ENCODE results near the gene KMT2C. TPM values are rescaled to one million over a fixed set of nuclear protein-coding genes. Genes with fewer than 3 reads are reported as not detected.
"Not testable (repeated sequence)": the region's sequence is repeated elsewhere in the genome, so short reads cannot be mapped to it uniquely, and the experiment has no call there.

The KMT2C gene
- total RNA-seq, 3 donors from 2014 or later, result 73.6 to 112 (median 85.5) TPM

DNA sequence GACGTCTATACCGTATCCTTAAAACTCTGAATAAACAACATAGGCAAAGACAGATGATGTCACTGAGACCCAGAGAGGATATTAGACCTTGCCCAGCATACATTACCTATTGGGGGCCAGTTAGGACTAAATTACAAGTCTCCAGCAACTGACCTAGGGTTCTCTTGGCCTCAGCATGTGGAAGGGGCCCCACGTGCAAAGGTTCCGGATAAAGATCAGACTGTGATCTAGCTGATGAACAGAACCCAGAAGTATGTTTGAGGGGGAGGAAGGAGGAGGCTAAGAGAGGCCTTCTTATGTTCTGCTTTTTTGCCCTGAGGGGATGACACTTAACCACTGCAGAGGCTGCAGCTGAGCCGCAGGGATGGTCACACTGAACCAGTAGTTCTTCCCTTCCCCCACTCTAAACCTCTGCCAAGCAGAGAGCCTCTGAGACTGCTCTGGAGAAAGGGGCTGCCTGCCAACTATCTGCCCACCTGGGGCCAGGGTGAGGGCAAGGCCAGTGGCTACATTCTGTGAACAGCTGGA lies 24.0 kb upstream of the KMT2C start:
- peak overlapping the region; percentile 40 to 41 for H3K27ac ChIP-seq
- intact Hi-C loops (cut with DNase I; ENCODE audit: low total_unique reads), result no loop called here
- TF ChIP-seq, protein P1, sequence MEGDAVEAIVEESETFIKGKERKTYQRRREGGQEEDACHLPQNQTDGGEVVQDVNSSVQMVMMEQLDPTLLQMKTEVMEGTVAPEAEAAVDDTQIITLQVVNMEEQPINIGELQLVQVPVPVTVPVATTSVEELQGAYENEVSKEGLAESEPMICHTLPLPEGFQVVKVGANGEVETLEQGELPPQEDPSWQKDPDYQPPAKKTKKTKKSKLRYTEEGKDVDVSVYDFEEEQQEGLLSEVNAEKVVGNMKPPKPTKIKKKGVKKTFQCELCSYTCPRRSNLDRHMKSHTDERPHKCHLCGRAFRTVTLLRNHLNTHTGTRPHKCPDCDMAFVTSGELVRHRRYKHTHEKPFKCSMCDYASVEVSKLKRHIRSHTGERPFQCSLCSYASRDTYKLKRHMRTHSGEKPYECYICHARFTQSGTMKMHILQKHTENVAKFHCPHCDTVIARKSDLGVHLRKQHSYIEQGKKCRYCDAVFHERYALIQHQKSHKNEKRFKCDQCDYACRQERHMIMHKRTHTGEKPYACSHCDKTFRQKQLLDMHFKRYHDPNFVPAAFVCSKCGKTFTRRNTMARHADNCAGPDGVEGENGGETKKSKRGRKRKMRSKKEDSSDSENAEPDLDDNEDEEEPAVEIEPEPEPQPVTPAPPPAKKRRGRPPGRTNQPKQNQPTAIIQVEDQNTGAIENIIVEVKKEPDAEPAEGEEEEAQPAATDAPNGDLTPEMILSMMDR (IDR thresholded peaks at IDR 0.05), result no peak
- TF ChIP-seq POLR2A (IDR thresholded peaks at IDR 0.05) (no peak), POLR2AphosphoS5 (IDR thresholded peaks at IDR 0.05) (no peak)

DNA sequence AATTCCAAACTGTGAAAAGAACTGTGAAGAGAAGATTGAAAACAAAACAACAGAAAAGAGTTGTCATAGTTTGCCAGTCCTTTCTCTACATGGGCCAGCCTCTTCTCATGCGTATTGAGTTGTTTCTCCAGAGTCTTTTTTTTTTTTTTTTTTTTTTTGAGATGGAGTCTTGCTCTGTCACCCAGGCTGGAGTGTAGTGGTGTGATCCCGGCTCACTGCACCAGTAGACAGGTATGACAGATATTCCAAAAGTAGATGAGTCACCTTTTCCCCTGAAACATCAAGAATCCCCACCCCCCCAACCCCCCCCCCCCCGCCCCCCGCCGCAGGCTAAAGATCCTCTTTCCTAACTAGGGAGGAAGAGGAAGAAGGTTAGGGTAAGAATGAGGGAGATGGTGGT lies 15.6 kb upstream of the KMT2C start:
- DNase-seq (ENCODE audit: low spot score in 2 of 2), result no peak
- intact Hi-C loops (cut with DNase I; ENCODE audit: low total_unique reads), result no loop called here
- no peak overlapping the region for H3K27ac ChIP-seq
- H3K36me3 ChIP-seq, result no peaks in the 10 kb centered on the region
- H3K9me3 ChIP-seq, result no peaks in the 10 kb centered on the region
- H3K4me1 ChIP-seq, result no peaks in the 10 kb centered on the region
- no peak overlapping the region for H3K4me3 ChIP-seq
- H3K27me3 ChIP-seq, result no peaks in the 10 kb centered on the region
- no peak for TF ChIP-seq POLR2AphosphoS5 (IDR thresholded peaks at IDR 0.05)
- TF ChIP-seq, protein P1 (IDR thresholded peaks at IDR 0.05), result no peak
- no peak for TF ChIP-seq POLR2A (IDR thresholded peaks at IDR 0.05)

More for the DNA sequence above, 24.0 kb upstream of the KMT2C start:
- no peaks in the 10 kb centered on the region for H3K27me3 ChIP-seq
- no peaks in the 10 kb centered on the region for H3K36me3 ChIP-seq
- H3K4me1 ChIP-seq, result no peaks in the 10 kb centered on the region
- no peak overlapping the region for H3K4me3 ChIP-seq
- no peaks in the 10 kb centered on the region for H3K9me3 ChIP-seq
- no peak for DNase-seq (ENCODE audit: low spot score in 2 of 2)

DNA sequence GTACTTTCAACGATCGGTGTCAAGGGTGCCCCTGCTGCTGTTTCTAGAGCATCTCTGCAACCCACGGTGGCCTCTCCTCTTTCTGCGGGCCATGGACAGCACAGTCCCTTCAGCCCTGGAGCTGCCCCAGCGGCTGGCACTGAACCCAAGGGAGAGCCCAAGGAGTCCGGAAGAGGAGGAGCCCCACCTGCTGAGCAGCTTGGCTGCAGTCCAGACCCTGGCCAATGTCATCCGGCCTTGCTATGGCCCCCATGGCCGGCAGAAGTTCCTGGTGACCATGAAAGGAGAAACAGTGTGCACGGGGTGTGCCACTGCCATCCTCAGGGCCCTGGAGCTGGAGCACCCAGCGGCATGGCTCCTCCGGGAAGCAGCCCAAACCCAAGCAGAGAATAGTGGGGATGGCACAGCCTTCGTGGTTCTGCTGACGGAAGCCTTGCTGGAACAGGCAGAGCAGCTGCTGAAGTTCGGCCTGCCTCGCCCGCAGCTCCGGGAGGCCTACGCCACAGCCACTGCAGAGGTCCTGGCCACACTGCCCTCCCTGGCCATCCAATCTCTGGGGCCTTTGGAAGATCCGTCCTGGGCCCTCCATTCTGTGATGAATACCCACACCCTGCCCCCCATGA lies 9.7 kb upstream of the KMT2C start:
- intact Hi-C loops (cut with DNase I; ENCODE audit: low total_unique reads); H3K4me3 ChIP-seq; DNase-seq (ENCODE audit: low spot score in 2 of 2); H3K27ac ChIP-seq; H3K36me3 ChIP-seq; H3K4me1 ChIP-seq; H3K27me3 ChIP-seq; H3K9me3 ChIP-seq: not testable (repeated sequence)

DNA sequence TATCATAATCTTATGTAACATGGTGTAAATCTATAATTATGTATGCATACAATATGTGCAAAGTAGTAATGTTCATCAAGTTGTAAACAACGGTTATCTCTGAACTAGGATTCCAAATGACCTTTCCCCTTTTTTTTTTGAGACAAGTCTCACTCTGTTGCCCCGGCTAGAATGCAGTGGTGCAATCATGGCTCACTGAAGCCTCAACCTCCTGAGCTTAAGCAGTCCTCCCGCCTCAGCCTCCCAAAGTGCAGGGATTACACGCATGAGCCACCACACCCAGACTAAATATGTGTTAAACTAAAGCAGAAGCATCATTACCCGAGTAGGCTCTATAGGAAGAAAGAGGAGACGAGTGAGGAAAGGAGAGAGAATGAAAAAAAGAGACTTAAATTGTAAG lies 7.8 kb upstream of the KMT2C start:
- no peaks in the 10 kb centered on the region for H3K4me1 ChIP-seq
- no peaks in the 10 kb centered on the region for H3K36me3 ChIP-seq
- H3K27me3 ChIP-seq, result no peaks in the 10 kb centered on the region
- H3K4me3 ChIP-seq, result no peak overlapping the region
- TF ChIP-seq POLR2A (IDR thresholded peaks at IDR 0.05) (no peak), POLR2AphosphoS5 (IDR thresholded peaks at IDR 0.05) (no peak)
- TF ChIP-seq, protein P1 (IDR thresholded peaks at IDR 0.05), result no peak
- H3K9me3 ChIP-seq, result no peaks in the 10 kb centered on the region
- no peak overlapping the region for H3K27ac ChIP-seq
- intact Hi-C loops (cut with DNase I; ENCODE audit: low total_unique reads), result no loop called here
- DNase-seq (ENCODE audit: low spot score in 2 of 2), result no peak

DNA sequence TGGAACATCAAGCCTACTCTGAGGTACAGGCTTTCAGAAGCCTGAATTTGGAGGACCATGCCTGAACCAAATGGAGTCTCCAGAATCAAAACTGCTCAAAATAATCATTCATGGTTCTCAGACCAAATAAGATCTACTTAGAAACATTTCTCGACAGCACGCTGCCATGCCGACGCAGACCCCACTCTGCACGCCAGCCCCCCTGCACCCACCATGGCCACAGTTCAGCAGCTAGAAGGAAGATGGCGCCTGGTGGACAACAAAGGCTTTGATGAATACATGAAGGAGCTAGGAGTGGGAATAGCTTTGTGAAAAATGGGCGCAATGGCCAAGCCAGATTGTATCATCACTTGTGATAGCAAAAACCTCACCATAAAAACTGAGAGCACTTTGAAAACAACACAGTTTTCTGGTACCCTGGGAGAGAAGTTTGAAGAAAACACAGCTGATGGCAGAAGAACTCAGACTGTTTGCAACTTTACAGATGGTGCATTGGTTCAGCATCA lies 6.6 kb upstream of the KMT2C start:
- Histone ChIP-seq H3K4me1 (no peaks in the 10 kb centered on the region), H3K27ac (no peak overlapping the region), H3K4me3 (no peak overlapping the region), H3K27me3 (no peaks in the 10 kb centered on the region), H3K9me3 (no peaks in the 10 kb centered on the region), H3K36me3 (no peaks in the 10 kb centered on the region)
- TF ChIP-seq POLR2A (IDR thresholded peaks at IDR 0.05) (no peak), POLR2AphosphoS5 (IDR thresholded peaks at IDR 0.05) (no peak)
- TF ChIP-seq, protein P1 (IDR thresholded peaks at IDR 0.05), result no peak
- intact Hi-C loops (cut with DNase I; ENCODE audit: low total_unique reads), result no loop called here
- no peak for DNase-seq (ENCODE audit: low spot score in 2 of 2)

DNA sequence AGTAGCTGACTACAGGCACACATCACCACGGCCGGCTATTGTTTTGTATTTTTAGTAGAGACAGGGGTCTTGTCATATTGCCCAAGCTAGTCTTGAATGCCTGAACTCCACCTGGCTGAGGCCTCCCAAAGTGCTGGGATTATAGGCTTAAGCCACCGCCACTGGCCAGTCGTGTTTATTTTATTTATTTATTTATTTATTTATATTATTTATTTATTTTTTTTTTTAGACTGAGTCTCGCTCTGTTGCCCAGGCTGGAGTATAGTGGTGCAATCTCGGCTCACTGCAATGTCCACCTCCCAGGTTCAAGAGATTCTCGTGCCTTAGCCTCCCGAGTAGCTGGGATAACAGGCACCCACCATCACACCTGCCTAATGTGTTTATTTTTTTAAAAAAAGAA lies 6.0 kb upstream of the KMT2C start:
- not testable (repeated sequence) for H3K4me1 ChIP-seq; H3K27ac ChIP-seq; DNase-seq (ENCODE audit: low spot score in 2 of 2); H3K27me3 ChIP-seq; H3K36me3 ChIP-seq; H3K9me3 ChIP-seq; H3K4me3 ChIP-seq
- intact Hi-C loops (cut with DNase I; ENCODE audit: low total_unique reads), result loop anchor here (2.0 kb wide), 1 partner anchor 19 kb away; no protein-coding TSS in a partner anchor

DNA sequence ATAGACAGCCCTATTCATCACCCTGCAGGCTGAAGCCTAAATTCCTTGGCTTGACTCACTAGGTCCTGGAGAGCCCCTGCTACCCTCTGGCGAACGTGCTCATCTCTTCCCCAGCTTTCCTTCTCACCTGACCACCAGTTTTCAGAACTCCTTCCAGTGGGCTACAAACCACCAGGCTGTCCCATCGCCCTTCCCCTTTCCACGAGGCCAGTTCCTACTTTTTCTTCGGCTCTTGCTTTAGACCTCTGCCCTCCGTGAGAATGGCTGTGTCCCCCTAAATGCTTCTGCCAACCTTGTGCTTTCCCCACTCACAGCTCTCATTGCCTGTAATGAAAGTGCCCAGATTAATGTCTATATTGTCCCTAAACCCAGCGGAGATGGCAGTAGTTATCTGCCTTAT lies 5.4 kb upstream of the KMT2C start:
- H3K27ac ChIP-seq; H3K4me1 ChIP-seq; H3K36me3 ChIP-seq; H3K4me3 ChIP-seq; DNase-seq (ENCODE audit: low spot score in 2 of 2); H3K27me3 ChIP-seq; H3K9me3 ChIP-seq: not testable (repeated sequence)
- intact Hi-C loops (cut with DNase I; ENCODE audit: low total_unique reads), result loop anchor here (2.0 kb wide), 1 partner anchor 18 kb away; no protein-coding TSS in a partner anchor

DNA sequence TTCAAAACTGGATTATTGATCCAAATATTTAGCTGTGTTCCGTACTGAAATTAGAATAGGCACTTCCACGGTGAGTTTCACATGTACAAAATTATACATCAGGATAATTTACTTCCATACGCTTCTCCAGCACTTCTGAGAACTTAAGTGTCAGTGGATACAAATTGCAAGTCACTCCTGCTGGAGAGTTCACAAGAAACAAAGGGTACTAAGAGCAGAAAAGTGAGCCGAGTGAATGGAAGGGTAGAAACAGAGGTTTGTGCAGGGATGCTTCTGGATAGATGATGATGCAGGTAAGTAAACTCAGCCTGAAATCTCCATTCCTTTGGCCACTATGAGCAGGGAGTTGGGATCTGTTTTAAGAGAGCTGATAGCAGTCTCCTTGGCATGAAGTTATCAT lies 2.2 kb upstream of the KMT2C start:
- intact Hi-C loops (cut with DNase I; ENCODE audit: low total_unique reads); H3K9me3 ChIP-seq; H3K27ac ChIP-seq; H3K27me3 ChIP-seq; H3K4me3 ChIP-seq; H3K36me3 ChIP-seq; H3K4me1 ChIP-seq; DNase-seq (ENCODE audit: low spot score in 2 of 2): not testable (repeated sequence)

DNA sequence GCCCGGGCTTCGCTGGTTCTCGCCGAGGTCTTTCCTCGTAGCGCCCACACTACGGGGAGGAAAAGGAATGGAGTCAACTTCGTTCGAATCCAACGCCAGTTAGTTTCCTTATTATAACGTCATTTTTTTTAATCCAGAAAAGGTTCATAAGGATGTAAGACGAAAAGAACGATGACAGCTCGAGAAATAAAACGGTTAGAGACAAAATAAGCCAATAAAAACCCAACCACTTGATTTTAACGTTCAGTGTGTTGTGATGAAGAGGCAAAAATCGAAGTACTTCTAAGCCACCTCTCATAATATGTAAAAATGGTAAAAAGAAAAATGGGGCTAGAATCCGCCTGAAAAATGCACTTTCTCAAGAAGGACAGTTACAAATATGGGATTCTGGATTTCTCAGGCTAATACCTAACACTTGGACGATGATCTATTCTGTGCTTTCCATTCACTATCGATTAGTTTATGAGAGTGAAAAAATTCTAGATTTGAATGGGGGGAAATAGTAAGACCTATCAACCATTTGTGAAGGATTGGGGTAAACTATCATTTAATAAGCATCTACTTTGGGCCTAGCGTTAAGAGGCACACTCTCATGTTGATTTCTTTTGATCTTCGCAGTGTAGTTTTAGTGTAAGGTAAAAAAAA lies 1.2 kb upstream of the KMT2C start:
- intact Hi-C loops (cut with DNase I; ENCODE audit: low total_unique reads); H3K9me3 ChIP-seq; H3K27me3 ChIP-seq; H3K36me3 ChIP-seq; H3K4me1 ChIP-seq; DNase-seq (ENCODE audit: low spot score in 2 of 2): not testable (repeated sequence)
- peak overlapping the region; percentile 52 to 95 (median 95) for H3K4me3 ChIP-seq
- H3K27ac ChIP-seq, result peak overlapping the region; percentile 98 to 100
